Vagina (tissue), 2 donors: ENCODE measurements around the gene AVPR2.

Experiments used
- POLR2A ChIP-seq, 2 donors: fragments of 450-650 bp; IDR thresholded peaks; one replicate each; pipeline ENCODE4 v1.6.1; 2017; ENCODE audit warnings: antibody characterized with exemption in 2 of 2, mild to moderate bottlenecking in 2 of 2, moderate library complexity in 2 of 2
- TF ChIP-seq, protein P1 (sequence below), 3 experiments: fragments of 450-650 bp in 2 of 3; fragments of 200-600 bp in 1 of 3; sonication (generic) in 1 of 3; IDR thresholded peaks; one replicate each; pipeline ENCODE4 v1.5.1; 2017 to 2019; ENCODE audit warnings: antibody characterized with exemption in 3 of 3, mild to moderate bottlenecking in 2 of 3, moderate library complexity in 2 of 3

DNA sequence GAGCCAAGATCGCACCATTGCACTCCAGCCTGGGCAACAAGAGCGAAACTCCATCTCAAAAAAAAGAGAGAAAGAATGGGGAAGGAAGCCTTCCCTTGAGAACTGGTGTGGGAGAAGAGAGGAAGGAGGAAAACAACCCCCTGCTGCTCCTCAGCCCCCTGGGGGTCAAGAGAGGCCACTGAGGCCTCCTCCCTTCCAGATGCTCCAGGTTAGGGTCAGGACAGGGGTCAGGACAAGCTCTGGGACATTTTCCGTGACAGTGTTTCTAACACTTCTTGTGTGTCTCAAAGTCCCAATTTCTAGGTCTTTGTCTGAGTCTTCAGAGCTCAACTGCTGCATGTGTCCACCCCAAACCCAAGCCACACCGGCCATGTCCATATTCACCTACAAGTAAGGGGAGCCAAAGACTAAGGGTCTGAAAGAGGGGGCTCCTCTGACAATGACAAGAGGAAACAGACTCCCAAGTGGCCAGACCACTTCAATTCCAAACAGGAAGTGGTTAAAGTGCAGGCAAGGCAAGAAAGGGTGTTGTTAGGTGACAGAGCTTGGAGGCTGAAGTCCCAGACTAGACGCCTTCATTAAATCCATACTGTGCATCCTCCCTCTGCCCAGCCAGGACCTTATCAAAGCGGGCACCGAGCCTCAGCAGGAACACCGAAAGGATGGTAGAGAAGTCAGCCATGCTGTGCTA is 26.8 kb upstream of the AVPR2 start:
- TF ChIP-seq, protein P1, sequence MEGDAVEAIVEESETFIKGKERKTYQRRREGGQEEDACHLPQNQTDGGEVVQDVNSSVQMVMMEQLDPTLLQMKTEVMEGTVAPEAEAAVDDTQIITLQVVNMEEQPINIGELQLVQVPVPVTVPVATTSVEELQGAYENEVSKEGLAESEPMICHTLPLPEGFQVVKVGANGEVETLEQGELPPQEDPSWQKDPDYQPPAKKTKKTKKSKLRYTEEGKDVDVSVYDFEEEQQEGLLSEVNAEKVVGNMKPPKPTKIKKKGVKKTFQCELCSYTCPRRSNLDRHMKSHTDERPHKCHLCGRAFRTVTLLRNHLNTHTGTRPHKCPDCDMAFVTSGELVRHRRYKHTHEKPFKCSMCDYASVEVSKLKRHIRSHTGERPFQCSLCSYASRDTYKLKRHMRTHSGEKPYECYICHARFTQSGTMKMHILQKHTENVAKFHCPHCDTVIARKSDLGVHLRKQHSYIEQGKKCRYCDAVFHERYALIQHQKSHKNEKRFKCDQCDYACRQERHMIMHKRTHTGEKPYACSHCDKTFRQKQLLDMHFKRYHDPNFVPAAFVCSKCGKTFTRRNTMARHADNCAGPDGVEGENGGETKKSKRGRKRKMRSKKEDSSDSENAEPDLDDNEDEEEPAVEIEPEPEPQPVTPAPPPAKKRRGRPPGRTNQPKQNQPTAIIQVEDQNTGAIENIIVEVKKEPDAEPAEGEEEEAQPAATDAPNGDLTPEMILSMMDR (IDR thresholded peaks at IDR 0.05), result no peak
- TF ChIP-seq POLR2A (IDR thresholded peaks at IDR 0.05), result no peak
